Measurements from ENCODE around the gene PTX3.

GRCh38 chr3:157398598-157398997, 38.1 kb upstream of the PTX3 start:
- TF ChIP-seq POLR2A (IDR thresholded peaks at IDR 0.05), result no peak
- TF ChIP-seq CTCF (IDR thresholded peaks at IDR 0.05), result no peak

Measured in breast epithelium (tissue), 3 donors.